HG03520 (cell line): ENCODE data around the gene NKX2-4.
"Not testable (repeated sequence)": the region's sequence is repeated elsewhere in the genome, so short reads cannot be mapped to it uniquely, and the experiment has no call there.

Experiments
- ATAC-seq: cut with Tn5 transposase; IDR thresholded peaks from one replicate; pipeline ENCODE4 v1.9.1; 2021; ENCODE audit warnings: mild to moderate bottlenecking, moderate library complexity; ENCODE audit not compliant: unreplicated experiment

Gene NKX2-4

GRCh38 chr20:21397341-21398108 is at the start of gene NKX2-4:
TSS of gene NKX2-4 (minus strand) at chr20:21397526. CDS start at chr20:21397399, 127 bp downstream.
- no peak for ATAC-seq

- ATAC-seq = no peak
Observed at GRCh38 chr20:21437816-21438215, 40.5 kb upstream of the NKX2-4 start.

GRCh38 chr20:21437248-21437647 is 39.9 kb upstream of the NKX2-4 start:
- ATAC-seq = no peak

- no peak for ATAC-seq
Observed at GRCh38 chr20:21436205-21436604, 38.9 kb upstream of the NKX2-4 start.

- no peak for ATAC-seq
Observed at GRCh38 chr20:21435576-21435975, 38.2 kb upstream of the NKX2-4 start.

GRCh38 chr20:21433329-21433890 is 36.1 kb upstream of the NKX2-4 start:
- no peak for ATAC-seq

- no peak for ATAC-seq
Observed at GRCh38 chr20:21432911-21433310, 35.6 kb upstream of the NKX2-4 start.

- ATAC-seq = no peak
Observed at GRCh38 chr20:21430020-21430419, 32.7 kb upstream of the NKX2-4 start.

GRCh38 chr20:21424846-21425245 is 27.5 kb upstream of the NKX2-4 start:
- ATAC-seq = no peak

GRCh38 chr20:21423712-21424111 is 26.4 kb upstream of the NKX2-4 start:
- not testable (repeated sequence) for ATAC-seq

GRCh38 chr20:21421601-21422236 is 24.4 kb upstream of the NKX2-4 start:
- ATAC-seq = no peak

- not testable (repeated sequence) for ATAC-seq
Observed at GRCh38 chr20:21419147-21419546, 21.8 kb upstream of the NKX2-4 start.

- not testable (repeated sequence) for ATAC-seq
Observed at GRCh38 chr20:21413996-21414395, 16.7 kb upstream of the NKX2-4 start.

- ATAC-seq = no peak
Observed at GRCh38 chr20:21411725-21412124, 14.4 kb upstream of the NKX2-4 start.

- no peak for ATAC-seq
Observed at GRCh38 chr20:21399005-21399475, 1.7 kb upstream of the NKX2-4 start.

- no peak for ATAC-seq
Observed at GRCh38 chr20:21398109-21399004, 1.0 kb upstream of the NKX2-4 start.

- no peak for ATAC-seq
Observed at GRCh38 chr20:21396599-21397340, 556 bp downstream of the NKX2-4 start.

- ATAC-seq = no peak
Observed at GRCh38 chr20:21395666-21396598, 1.4 kb downstream of the NKX2-4 start.

GRCh38 chr20:21395051-21395665 is 2.2 kb downstream of the NKX2-4 start:
- ATAC-seq = no peak
